Tibial nerve (tissue), 4 donors: ENCODE data around the gene MEIS2.

Source experiments
- EP300 ChIP-seq, 2 donors: sonication (generic); formaldehyde crosslinking; IDR thresholded peaks; one replicate each; pipeline ENCODE4 v1.6.1; 2017; ENCODE audit warnings: antibody characterized with exemption in 2 of 2, mild to moderate bottlenecking in 1 of 2
- POLR2A ChIP-seq, 2 donors: fragments of 450-650 bp; IDR thresholded peaks; one replicate each; pipeline ENCODE4 v1.6.1; 2017; ENCODE audit warnings: antibody characterized with exemption in 2 of 2, mild to moderate bottlenecking in 2 of 2, moderate library complexity in 2 of 2
- TF ChIP-seq, protein P1 (sequence below), 5 experiments: fragments of 200-600 bp in 3 of 5; fragments of 450-650 bp in 2 of 5; sonication (generic) in 3 of 5; IDR thresholded peaks; one replicate each; pipeline ENCODE4 v1.5.1; 2016 to 2019; ENCODE audit warnings: antibody characterized with exemption in 5 of 5, mild to moderate bottlenecking in 3 of 5, moderate library complexity in 2 of 5

GRCh38 chr15:37117030-37117429 lies 16.7 kb upstream of the MEIS2 start:
- TF ChIP-seq POLR2A (IDR thresholded peaks at IDR 0.05): no peak
- TF ChIP-seq, protein P1, sequence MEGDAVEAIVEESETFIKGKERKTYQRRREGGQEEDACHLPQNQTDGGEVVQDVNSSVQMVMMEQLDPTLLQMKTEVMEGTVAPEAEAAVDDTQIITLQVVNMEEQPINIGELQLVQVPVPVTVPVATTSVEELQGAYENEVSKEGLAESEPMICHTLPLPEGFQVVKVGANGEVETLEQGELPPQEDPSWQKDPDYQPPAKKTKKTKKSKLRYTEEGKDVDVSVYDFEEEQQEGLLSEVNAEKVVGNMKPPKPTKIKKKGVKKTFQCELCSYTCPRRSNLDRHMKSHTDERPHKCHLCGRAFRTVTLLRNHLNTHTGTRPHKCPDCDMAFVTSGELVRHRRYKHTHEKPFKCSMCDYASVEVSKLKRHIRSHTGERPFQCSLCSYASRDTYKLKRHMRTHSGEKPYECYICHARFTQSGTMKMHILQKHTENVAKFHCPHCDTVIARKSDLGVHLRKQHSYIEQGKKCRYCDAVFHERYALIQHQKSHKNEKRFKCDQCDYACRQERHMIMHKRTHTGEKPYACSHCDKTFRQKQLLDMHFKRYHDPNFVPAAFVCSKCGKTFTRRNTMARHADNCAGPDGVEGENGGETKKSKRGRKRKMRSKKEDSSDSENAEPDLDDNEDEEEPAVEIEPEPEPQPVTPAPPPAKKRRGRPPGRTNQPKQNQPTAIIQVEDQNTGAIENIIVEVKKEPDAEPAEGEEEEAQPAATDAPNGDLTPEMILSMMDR (IDR thresholded peaks at IDR 0.05): no peak
- TF ChIP-seq EP300 (IDR thresholded peaks at IDR 0.05): no peak
